HG03565 (cell line): ENCODE results near the gene C1orf52.
A peak's percentile ranks its signal among the peaks of the same experiment; 100 is the strongest.
"Not testable (repeated sequence)": the region's sequence is repeated elsewhere in the genome, so short reads cannot be mapped to it uniquely, and the experiment has no call there.

Experiments
- ATAC-seq: cut with Tn5 transposase; IDR thresholded peaks from one replicate; pipeline ENCODE4 v1.9.1; 2021; ENCODE audit warnings: mild to moderate bottlenecking, moderate library complexity; ENCODE audit not compliant: unreplicated experiment

The C1orf52 gene

GRCh38 chr1:85278853-85279314 is 19.4 kb upstream of the C1orf52 start:
- ATAC-seq = peak; percentile 28

DNA sequence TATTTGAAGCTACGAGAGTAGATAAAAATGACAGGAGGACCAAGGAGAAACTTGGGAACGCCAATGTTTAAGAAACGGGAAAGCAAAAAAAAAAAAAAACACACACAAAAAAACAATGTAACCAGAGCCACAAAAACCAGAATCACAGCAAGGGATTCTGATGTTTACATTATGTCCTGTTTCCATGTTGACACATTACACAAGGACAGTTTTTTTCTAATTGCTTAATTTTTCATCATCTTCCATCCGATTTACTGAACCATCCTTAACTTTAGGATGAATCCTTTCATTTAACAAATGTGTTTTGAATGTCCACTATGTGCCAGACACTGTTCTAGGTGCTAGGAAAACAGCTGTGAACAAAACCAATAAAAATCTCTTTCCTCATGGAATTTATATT is 18.3 kb upstream of the C1orf52 start:
- no peak for ATAC-seq

DNA sequence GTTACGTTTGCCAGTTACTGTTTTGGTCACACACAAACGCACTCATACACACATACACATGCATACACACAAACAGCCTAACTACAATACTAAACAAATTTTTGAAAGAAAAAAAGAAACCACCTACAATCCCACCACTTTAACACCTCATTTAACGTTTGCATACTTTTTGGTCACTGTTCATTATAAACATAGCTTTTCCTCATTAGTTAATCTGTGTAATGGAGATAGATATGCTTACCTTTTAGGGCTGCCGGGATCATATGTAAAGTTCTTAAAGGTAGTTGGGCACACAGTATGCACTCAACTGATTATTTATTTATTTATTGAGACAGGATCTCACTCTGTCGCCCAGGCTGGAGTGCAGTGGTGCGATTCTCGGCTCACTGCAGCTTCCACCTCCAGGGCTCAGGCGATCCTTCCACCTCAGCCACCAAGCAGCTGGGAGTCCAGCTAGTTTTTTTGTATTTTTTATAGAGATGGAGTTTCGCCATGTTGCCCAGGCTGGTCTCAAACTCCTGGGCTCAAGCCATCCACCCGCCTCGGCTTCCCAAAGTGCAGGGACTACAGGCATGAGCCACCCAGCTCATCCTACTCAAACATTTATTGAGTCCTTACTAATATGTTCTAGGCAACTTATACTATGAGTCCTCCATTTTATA is 17.6 kb upstream of the C1orf52 start:
- ATAC-seq = no peak

DNA sequence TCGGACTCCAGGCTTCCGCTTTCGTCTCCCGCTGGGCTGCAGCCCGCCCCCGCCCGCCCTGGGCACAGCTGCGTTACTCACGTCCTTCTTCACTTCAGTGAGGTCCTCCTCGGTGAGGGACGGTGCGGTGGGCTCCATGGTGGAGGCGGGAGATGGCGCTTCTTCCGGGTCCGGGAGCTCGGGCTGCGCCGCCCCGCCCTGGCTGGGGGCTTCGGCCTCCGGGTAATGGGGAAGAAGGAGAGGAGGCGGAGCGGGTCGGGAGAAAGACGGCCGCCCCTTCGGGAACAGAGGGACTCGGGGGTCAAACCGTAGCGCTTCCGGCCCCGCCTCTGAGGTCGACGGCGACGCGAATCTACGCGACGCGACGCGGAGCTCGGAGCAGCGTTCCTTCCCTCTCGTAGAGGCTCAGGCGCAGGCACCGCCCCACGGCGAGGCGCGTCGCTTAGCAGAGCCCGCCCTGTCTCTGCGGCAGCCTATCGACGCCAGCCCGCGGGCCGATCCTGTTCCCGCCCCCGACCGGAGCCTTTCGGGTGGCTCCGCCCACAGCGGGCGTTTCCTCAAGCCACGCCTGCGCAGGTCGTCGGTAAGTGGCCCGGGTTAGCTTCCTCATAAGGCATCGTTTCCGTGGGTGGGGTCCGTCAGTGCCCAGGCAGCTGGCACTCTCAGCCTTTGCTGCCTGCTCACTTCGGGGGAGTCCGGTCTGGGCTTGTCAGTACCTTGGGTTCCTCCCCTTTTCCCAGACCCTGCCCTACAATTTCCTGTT is 16.9 kb upstream of the C1orf52 start, which contains the start of gene BCL10:
TSS of gene BCL10 (minus strand) at position 418 of the 763 bp plus-strand sequence. CDS start at position 138, 280 bp downstream.
- peak; percentile 93 for ATAC-seq

DNA sequence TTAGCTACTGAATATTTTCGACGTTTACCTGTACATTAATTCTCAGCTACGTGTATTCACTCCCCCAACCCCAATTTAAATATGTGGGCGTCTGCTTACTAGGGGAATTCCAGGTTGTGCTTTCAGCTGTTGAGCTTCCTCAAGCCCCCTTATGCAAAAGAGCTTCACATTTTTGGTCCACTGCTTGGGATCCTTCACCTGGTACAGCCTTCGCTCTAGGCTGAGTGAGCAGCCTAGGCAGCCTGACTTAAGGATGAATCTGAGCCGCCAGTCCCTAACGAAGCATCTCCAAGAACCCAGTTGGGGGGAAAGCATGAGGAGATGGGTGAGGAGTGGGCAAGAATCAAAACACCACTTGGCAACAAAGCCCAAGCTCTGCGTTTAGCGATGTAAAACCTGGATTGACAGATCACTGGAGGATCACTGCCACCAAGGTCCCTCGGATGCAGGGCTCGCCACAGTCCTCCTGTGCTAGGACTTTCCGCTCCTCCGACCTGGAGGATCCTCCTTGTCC is 16.3 kb upstream of the C1orf52 start:
- no peak for ATAC-seq

- no peak for ATAC-seq
These were observed 15.5 kb upstream of the C1orf52 start for GRCh38 chr1:85274969-85275453.

- ATAC-seq = no peak
These were observed 13.9 kb upstream of the C1orf52 start for GRCh38 chr1:85273397-85273796.

DNA sequence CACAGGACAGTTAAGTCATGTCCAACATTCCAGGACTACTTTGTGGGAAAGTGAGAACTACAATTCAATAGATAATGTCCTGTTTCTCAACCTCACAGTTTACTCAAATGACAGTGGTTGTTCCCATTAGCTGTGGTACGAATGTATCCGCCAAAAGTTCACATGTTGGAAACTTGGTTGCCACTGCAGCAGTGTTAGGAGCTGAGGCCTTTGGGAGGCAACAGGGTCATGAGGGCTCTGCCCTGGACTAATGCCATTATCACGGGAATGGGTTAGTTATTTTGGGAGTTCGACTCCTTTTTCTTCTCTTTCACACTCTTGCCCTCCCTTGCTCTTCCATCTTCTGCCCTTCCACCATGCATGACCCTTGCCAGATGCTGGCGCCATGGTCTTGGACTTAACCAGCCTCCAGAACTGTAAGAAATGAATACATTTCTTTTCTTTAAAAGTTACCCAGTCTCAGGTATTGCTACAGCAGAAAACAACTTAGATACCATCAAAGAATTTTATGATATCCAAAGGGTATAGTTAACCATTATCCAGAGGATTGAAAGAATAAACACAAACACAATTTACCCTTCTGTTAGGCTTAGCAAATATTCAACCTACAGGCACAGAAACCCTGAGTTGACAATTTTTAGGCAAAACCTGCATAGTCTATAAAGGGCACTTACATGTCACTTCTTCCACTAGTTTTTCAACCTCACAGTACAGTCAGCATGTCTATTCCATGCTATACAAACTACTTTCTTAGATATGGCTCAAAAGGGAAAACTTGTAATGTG is 9.5 kb upstream of the C1orf52 start:
- ATAC-seq = no peak

DNA sequence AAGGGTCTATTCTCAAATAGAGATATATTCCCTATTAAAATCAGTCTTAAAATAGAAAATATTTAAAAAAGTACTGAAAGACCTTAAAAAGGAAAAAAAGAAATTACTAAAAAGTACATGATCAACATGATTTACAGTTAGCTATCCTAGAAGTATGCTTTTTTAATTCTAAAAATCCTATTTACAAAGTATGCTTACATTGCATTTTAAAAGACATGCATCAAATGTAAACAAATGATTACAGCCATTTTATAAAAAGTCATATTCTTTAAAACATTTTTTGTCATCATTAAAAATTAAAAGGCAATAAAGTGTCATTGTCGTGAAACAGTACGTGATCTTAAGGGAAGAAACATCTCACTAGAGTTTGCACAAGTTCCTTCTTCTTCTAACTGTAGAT is 7.9 kb upstream of the C1orf52 start:
- no peak for ATAC-seq

DNA sequence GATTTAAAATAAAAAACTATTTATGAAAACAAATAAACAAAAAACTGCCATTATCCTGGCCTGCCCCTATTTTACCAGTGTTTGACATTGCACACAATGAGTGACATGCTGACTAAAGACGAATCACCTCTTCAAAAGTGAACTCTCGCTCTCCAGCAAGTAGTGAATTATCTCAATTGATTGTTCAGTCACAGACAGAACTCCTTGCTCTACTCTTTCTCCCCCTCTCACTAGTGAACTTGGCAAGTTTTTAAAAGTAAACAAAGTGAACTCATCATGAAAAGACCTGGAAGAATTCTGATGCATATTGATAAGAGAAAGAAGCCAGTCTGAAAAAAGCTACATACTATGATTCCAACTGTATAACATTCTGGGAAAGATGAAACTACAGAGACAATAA is 4.7 kb upstream of the C1orf52 start:
- no peak for ATAC-seq

GRCh38 chr1:85262985-85263384 is 3.5 kb upstream of the C1orf52 start:
- ATAC-seq = no peak

DNA sequence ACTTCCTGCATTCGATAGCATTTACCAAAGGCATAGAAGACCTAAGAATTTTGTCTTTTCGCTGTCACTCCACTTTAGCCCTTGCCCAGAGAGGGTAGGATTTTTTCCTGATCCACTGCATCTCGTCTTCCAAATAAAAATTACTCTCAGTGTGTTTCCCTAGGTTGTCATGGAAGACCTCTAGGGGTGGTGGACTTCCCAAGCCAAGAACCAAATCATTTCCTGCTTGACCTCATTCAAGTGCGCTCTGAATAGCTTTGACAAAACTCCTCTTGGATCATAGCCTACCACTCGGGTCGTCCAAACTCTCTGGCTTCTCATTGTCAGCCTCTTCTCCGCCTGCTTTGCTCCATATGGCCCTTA is 431 bp upstream of the C1orf52 start:
- no peak for ATAC-seq

DNA sequence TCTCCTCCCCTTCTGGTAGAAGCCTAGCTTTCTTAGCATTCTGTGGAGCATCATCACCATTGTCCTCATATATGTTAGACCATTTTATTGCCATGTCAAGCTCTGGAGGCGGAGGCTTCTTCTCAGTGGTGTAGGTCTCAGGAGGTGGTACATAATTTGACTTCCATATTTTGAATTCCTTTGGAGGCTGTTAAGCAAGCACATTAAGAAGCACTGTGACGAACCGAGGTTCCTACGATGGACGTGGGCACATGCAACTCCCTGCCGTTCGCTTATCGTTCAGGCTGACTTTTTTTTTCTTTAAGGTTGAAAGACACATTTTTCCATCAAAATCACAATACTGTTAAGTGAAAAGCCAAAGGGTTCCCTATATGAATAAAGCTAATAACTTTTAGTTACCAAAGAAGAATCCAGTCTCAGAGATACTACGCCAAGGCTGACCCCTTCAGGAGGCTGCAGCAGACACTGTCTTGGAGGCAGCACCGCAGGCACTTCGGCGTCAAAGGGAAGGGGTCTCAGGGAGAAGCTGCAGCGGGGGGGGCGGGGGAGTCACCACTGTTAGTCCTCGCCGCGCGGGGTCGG is 835 bp downstream of the C1orf52 start:
- no peak for ATAC-seq

GRCh38 chr1:85249042-85249441 is 10.4 kb downstream of the C1orf52 start:
- ATAC-seq = not testable (repeated sequence)

DNA sequence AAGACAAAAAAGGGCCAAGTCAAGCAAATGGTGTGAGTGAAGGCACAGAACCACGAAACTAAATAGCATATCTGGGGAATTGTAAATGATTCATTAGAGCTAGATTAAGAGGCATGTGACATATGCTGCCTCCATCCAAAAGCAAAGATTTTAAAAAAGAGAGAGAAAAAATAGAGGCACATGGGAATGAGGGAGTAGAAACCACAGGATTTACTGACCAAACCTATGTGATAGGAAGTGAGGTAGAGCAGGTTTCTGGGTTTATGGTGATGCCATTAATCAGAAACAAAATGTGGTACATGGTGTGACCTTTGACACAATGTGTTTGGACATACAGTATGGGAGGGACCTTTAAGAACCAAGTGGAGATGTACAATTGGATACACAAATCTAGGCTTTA is 13.6 kb downstream of the C1orf52 start:
- ATAC-seq = no peak

DNA sequence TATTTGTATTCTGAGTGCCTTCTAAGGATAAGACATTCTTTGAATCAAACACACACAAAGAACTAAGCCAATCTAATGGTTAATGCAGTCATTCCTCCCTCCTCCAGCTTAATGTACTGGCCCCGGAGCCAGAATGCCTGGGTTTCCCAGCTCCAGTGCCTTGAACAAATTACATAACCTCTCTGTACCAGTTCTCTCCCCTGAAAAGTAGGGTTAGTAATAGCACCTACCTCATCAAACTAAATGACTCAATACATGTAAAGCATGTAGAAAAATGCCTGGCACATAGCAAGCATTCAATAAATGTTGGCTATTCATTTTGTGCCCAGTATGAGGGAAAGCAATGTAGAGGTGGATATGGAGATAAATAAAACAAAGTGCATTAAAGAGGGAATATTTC is 14.0 kb downstream of the C1orf52 start:
- no peak for ATAC-seq

DNA sequence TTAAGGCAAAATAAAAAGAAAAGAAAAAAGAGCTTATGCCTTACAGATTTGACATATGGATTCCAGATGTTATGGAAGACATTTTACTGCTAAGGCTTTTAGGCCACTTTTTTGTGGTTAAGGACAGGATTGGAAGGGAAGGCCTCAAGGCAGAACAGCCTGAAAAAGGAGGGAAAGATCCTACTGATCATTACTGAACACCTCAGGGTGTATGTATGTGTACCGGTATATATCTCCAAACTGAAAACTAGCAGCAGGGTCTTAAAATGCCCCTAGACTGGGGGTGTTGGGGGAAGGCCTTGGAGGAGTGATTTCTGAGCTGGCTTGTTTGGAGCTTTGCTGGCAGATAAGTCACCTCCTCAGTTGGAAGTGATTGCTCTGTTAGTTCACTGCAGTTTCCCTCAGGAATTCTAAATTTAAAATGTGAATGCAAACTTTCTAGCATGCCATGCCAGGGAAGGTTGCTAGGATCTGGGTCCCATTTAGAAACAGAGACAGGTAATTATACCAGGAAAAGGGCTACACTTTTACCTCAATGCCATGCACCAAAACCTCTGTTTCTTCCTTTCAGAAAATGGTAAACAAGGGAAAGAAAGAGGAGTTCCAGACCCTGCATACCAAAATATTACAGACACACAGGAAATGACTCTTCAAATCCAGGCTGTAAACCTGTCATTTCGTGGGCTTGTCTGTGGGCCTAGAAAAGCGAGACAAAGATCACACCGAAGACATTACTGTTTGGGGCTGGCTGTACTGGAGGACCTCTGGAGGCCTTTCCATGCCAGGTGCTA is 15.0 kb downstream of the C1orf52 start:
- no peak for ATAC-seq

GRCh38 chr1:85243372-85243771 is 16.1 kb downstream of the C1orf52 start:
- ATAC-seq = no peak

DNA sequence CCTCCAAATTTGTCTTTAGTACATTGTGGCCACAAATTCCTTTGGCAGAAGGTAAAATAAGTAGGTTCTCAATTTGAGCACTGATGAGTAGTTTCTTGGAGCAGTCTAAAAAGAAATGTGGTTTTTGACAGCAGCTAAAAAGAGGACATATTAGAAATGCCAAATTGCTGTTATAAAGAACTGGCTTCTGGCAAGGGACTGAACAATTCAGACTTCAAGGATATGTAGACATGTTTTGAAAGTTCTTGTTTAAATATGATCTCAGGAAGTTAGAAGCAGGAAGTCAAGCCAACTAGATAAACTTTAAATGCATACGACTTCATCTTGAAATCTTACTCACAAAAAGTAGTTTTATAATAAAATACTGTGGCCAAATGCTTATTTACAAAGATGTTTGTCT is 18.8 kb downstream of the C1orf52 start:
- no peak for ATAC-seq

DNA sequence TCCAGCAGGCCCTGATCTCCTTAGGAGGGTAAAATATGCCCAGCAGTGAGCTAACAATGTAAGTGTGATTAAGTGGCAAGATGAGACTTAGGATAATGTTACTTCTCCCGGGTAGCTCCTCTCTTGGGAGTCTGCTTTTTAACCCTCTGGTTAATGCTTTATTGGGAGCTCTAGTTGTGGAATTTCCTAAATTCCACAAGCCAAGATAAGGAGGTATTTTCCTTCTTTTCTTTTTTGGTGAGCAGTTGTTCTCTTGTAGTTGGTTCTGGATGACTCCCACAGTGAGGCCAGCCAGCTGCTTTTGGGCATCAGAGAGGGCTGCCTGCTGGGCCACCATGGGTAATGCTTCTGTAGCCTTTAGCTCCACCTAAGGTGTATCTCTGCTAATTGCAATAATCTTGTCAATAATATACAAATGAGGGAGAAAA is 19.3 kb downstream of the C1orf52 start:
- no peak for ATAC-seq
